Mammary epithelial cell (primary cell): Measurements from ENCODE around the gene UBE2Z.
"Not testable (repeated sequence)": the region's sequence is repeated elsewhere in the genome, so short reads cannot be mapped to it uniquely, and the experiment has no call there.

Source experiments
- EZH2 ChIP-seq: IDR thresholded peaks from 2 replicates; pipeline ENCODE4 v1.6.1; 2012; ENCODE audit warnings: low read length, inconsistent platforms, borderline replicate concordance
- TF ChIP-seq, protein P1 (sequence below), 2 donors: IDR thresholded peaks in 1 of 2; conservative IDR thresholded peaks in 1 of 2; 2 replicates each; pipeline ENCODE4 v1.5.1; 2011 to 2012; ENCODE audit warnings: inconsistent platforms in 2 of 2, low read length in 2 of 2, mild to moderate bottlenecking in 2 of 2, control low read depth in 1 of 2, low read depth in 1 of 2; ENCODE audit not compliant: insufficient read depth in 1 of 2; ENCODE audit errors: extremely low read depth in 1 of 2

DNA sequence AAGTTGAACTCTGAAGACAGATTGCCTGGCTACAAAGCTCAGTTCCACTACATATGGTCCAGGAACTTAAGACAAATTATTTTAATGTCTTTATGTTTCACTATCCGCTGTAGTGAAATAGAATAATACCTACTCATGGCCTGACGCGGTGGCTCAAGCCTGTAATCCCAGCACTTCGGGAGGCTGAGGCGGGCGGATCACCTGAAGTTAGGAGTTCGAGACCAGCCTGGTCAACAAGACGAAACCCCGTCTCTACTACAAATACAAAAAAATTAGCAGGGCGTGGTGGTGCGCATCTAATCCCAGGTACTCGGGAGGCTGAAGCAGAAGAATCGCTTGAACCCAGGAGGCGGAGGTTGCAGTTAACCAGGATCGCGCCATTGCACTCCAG, 37.0 kb downstream of the UBE2Z start:
- TF ChIP-seq, protein P1, sequence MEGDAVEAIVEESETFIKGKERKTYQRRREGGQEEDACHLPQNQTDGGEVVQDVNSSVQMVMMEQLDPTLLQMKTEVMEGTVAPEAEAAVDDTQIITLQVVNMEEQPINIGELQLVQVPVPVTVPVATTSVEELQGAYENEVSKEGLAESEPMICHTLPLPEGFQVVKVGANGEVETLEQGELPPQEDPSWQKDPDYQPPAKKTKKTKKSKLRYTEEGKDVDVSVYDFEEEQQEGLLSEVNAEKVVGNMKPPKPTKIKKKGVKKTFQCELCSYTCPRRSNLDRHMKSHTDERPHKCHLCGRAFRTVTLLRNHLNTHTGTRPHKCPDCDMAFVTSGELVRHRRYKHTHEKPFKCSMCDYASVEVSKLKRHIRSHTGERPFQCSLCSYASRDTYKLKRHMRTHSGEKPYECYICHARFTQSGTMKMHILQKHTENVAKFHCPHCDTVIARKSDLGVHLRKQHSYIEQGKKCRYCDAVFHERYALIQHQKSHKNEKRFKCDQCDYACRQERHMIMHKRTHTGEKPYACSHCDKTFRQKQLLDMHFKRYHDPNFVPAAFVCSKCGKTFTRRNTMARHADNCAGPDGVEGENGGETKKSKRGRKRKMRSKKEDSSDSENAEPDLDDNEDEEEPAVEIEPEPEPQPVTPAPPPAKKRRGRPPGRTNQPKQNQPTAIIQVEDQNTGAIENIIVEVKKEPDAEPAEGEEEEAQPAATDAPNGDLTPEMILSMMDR (conservative IDR thresholded peaks at IDR 0.05 in 1 of 2, IDR thresholded peaks at IDR 0.05 in 1 of 2; ENCODE audit: extremely low read depth in 1 of 2, insufficient read depth in 1 of 2, low read depth in 1 of 2, low read length in 2 of 2), result not testable (repeated sequence)
- TF ChIP-seq EZH2, result not testable (repeated sequence)
